ENCODE results near the gene UBR1. TPM values are rescaled to one million over a fixed set of nuclear protein-coding genes. Genes with fewer than 3 reads are reported as not detected.

The UBR1 gene
- total and polyA plus RNA-seq, 2 donors (not counting 3 experiments of a cell fraction or from before 2014, with no cell fraction given): 5.3 to 26.9 TPM

DNA sequence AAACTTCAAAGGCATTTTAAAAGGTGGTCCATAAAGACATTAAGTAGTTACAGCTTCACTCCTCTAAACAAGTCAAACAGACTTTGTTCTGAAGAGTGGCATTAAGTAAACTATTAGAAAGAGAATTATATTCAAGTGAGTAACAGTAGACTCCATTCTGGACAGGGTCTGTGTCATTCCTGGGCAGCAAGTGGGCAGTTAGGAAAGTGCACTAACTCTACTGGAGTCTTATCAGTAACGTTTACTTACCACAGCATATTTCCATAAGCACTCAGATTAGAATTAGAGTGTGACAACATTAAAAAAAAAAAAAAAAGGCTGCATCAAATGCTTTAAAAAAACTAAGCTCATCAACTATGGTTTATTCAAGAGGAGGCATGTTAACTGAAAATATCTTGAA, 10.6 kb downstream of the UBR1 start:
- no peaks in the 10 kb centered on the region for H3K9me1 ChIP-seq (replicated peaks; ENCODE audit: control insufficient read depth, extremely low read depth, insufficient read depth, low read length)
- H2AFZ ChIP-seq (ENCODE audit: low read depth, low read length): no peak overlapping the region
- no peaks in the 10 kb centered on the region for H3K4me1 ChIP-seq (ENCODE audit: control insufficient read depth, extremely low read depth, insufficient read depth, low read length)
- DNase-seq (ENCODE audit: low read depth, low spot score): no peak
- H3K36me3 ChIP-seq (ENCODE audit: control insufficient read depth in 2 of 2, extremely low read depth in 1 of 2, insufficient read depth in 2 of 2, low read length in 2 of 2): peaks cover 0 to 2% of the 10 kb centered on the region in 2 experiments
- H4K20me1 ChIP-seq (replicated peaks; ENCODE audit: control insufficient read depth, extremely low read depth, insufficient read depth, low read length): peaks cover 3% of the 10 kb centered on the region
- dilution Hi-C loops (cut with MboI; ENCODE audit: extremely low pct_ligation_motif_present, low sequenced_read_pairs) (no loop called here), intact Hi-C loops (cut with micrococcal nuclease) (no loop called here)
- BruUV-seq (replicated peaks): no TSS peak
- no peak for FAIRE-seq
- H3K4me2 ChIP-seq (ENCODE audit: insufficient read depth, low read length): no peak overlapping the region
- no peak overlapping the region for H3K4me3 ChIP-seq (replicated peaks in 1 of 3; ENCODE audit: insufficient read depth in 1 of 3, low read depth in 1 of 3, low read length in 3 of 3)
- H3K27me3 ChIP-seq (ENCODE audit: control insufficient read depth in 2 of 2, insufficient read depth in 2 of 2, low read length in 2 of 2): no peaks in the 10 kb centered on the region
- no peak overlapping the region for H3K9ac ChIP-seq (replicated peaks; ENCODE audit: extremely low read depth, insufficient read depth, low read length)
- CTCF ChIA-PET: no interaction called here
- H3K79me2 ChIP-seq (ENCODE audit: control insufficient read depth, insufficient read depth, low read length): peaks cover 78% of the 10 kb centered on the region
- no peaks in the 10 kb centered on the region for H3K9me3 ChIP-seq (replicated peaks; ENCODE audit: control insufficient read depth, insufficient read depth, low read length)
- TF ChIP-seq FOS (IDR thresholded peaks at IDR 0.05; ENCODE audit: borderline replicate concordance, insufficient read depth, low read length) (no peak), POLR2AphosphoS5 (IDR thresholded peaks at IDR 0.05; ENCODE audit: insufficient read depth, low read depth, low read length) (no peak), JUN (IDR thresholded peaks at IDR 0.05; ENCODE audit: borderline replicate concordance, insufficient read depth, insufficient read length, low read depth) (no peak), GATA2 (IDR thresholded peaks at IDR 0.05; ENCODE audit: insufficient read depth, insufficient read length, low read depth, low read length) (no peak), MYC (IDR thresholded peaks at IDR 0.05; ENCODE audit: low read depth, low read length) (no peak), POLR2A (IDR thresholded peaks at IDR 0.05; ENCODE audit: low read depth, low read length) (no peak), EZH2 (IDR thresholded peaks at IDR 0.05; ENCODE audit: borderline replicate concordance, low read depth, low read length, severe bottlenecking) (no peak)
- TF ChIP-seq, protein P1, sequence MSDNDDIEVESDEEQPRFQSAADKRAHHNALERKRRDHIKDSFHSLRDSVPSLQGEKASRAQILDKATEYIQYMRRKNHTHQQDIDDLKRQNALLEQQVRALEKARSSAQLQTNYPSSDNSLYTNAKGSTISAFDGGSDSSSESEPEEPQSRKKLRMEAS (IDR thresholded peaks at IDR 0.05; ENCODE audit: insufficient read depth, insufficient read length): no peak
- TF ChIP-seq, protein P2, sequence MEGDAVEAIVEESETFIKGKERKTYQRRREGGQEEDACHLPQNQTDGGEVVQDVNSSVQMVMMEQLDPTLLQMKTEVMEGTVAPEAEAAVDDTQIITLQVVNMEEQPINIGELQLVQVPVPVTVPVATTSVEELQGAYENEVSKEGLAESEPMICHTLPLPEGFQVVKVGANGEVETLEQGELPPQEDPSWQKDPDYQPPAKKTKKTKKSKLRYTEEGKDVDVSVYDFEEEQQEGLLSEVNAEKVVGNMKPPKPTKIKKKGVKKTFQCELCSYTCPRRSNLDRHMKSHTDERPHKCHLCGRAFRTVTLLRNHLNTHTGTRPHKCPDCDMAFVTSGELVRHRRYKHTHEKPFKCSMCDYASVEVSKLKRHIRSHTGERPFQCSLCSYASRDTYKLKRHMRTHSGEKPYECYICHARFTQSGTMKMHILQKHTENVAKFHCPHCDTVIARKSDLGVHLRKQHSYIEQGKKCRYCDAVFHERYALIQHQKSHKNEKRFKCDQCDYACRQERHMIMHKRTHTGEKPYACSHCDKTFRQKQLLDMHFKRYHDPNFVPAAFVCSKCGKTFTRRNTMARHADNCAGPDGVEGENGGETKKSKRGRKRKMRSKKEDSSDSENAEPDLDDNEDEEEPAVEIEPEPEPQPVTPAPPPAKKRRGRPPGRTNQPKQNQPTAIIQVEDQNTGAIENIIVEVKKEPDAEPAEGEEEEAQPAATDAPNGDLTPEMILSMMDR (IDR thresholded peaks at IDR 0.05; ENCODE audit: extremely low read depth in 1 of 2, insufficient read depth in 1 of 2, low read depth in 1 of 2, low read length in 2 of 2): no peak
- H3K27ac ChIP-seq (ENCODE audit: insufficient read depth, low read depth, low read length): no peak overlapping the region
- POLR2A ChIA-PET: no interaction called here
